ENCODE data around the gene TLN1. TPM values are rescaled to one million over a fixed set of nuclear protein-coding genes. Genes with fewer than 3 reads are reported as not detected.

The TLN1 gene
- total RNA-seq, 5 donors from 2014 or later (not counting 1 experiment from before 2014, with no cell fraction given): 229 to 366 (median 294) TPM

DNA sequence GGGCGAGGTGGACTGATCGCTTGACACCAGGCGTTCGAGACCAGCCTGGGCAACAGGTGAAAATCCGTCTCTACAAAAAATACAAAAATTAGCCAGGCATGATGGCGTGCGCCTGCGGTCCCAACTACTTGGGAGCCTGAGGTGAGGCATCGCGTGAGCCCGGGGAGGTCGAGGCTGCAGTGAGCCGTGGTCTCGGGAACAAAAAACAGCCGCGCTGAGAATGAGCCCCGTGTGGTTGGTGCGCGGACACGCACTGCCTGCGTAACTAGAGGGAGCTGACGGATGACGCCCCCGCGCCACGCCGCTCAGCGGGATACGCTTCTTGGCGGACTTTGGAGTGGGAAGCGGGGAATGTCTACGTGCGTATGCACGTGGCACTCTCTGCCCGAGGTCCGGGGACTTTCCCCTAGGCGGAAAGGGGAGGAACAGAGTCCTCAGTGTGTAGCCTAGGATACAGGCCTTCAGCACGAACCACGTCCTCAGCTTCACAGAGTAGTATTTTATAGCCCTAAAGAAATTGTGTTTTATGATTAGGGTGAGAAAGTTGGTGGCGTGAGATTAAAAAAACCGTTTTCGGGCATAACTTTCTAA lies 74.4 kb downstream of the TLN1 start, which contains the start of gene RMRP:
Gene RMRP, minus strand, starts transcription at position 474 of the 591 bp plus-strand sequence.
- CTCF ChIA-PET: interaction anchor here (0.5 to 7.1 kb wide), 27 partner anchors 8 to 528 kb away, joined by 3 to 122 read pairs (median 5); partner anchors contain the start of genes CREB3 (in 1 of the 2), TESK1 (in 1 of the 2), TLN1 (in 1 of the 2) and TPM2 (in 1 of the 2)
- Histone ChIP-seq H3K27ac (ENCODE audit: low read length) (peak within 1 kb of the TSS; percentile 99), H3K4me3 (ENCODE audit: control insufficient read depth in 1 of 2, extremely low read depth in 1 of 2, low read length in 1 of 2) (peak within 1 kb of the TSS; percentile 81 to 95), H3K9me3 (no peaks in the 10 kb centered on the region), H3K36me3 (ENCODE audit: control insufficient read depth in 2 of 2, extremely low read depth in 1 of 2, insufficient read depth in 1 of 2, low read length in 1 of 2) (peaks cover 0 to 14% of the 10 kb centered on the region in 2 donors), H3K4me1 (ENCODE audit: control insufficient read depth in 1 of 2, extremely low read depth in 1 of 2, insufficient read depth in 2 of 2, low read length in 2 of 2) (peaks cover 29 to 69% of the 10 kb centered on the region in 2 experiments), H3K27me3 (replicated peaks in 1 of 2; ENCODE audit: control insufficient read depth in 2 of 2, extremely low read depth in 1 of 2, insufficient read depth in 2 of 2, low read length in 1 of 2) (no peaks in the 10 kb centered on the region)
- no peaks in the 10 kb centered on the region for H3K9me3 Mint-ChIP-seq
- 2% methylated on average over 33 of the region's 42 CpGs for WGBS (ENCODE audit: insufficient coverage)
- H3K4me1 Mint-ChIP-seq: peaks cover 64 to 78% (median 67%) of the 10 kb centered on the region in 3 donors
- peaks cover 23% of the 10 kb centered on the region for H3K36me3 Mint-ChIP-seq
- peak; percentile 79 to 87 (median 81) for ATAC-seq (replicated peaks in 1 of 4)
- peak; percentile 58 to 95 (median 76) for DNase-seq
- H3K4me3 Mint-ChIP-seq: peak within 1 kb of the TSS; percentile 84 to 93 (median 89)
- peak within 1 kb of the TSS; percentile 96 to 99 for H3K27ac Mint-ChIP-seq
- H3K27me3 Mint-ChIP-seq: peaks cover 4 to 5% of the 10 kb centered on the region in 2 donors
- POLR2A ChIA-PET: interaction anchor here in 1 of 2 donors (0.6 to 1.4 kb wide), 5 partner anchors 8 to 177 kb away, joined by 3 to 5 read pairs (median 4); no protein-coding TSS in a partner anchor

DNA sequence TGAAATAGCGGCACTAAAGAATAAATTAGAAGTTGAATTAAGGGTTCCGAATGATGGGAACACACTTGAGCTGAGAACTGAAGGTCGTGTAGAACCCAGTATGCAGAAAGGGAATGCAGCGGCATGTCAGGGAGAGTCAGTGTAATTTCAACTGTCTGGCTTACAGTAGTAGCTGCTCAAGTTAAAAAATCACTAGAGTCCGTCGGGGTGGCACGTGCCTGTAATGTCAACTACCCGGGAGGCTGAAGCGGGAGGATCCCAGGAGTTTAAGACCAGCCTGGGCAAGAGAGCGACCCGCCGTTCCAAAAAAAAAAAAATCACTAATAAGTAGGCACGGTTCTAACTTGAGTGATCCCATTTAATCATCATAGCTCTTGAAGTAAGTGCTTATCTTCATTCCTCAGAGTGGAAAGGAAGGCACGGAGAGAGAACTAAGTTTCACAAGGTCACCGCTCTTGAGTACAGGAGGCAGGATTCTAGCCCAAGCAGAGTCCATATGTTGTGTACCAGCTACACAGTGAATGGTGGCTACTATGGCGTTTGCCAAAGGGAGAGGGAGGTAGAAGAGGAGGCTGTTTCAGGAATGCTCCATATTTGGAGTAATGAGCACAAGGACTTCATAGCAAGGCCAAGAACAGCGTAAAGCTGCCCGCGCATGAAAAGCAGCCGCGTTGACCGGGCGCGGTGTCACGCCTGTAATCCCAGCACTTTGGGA lies 75.0 kb downstream of the TLN1 start:
- DNase-seq (peak in 1 of 35 experiments; percentile 43), ATAC-seq (replicated peaks in 1 of 4) (no peak)
- H3K27ac ChIP-seq (ENCODE audit: low read length): peak overlapping the region; percentile 99
- H3K36me3 Mint-ChIP-seq: peaks cover 23% of the 10 kb centered on the region
- H3K4me3 Mint-ChIP-seq: peak overlapping the region; percentile 84 to 93 (median 89)
- ChIA-PET CTCF (interaction anchor here (0.5 to 7.1 kb wide), 20 partner anchors 9 to 527 kb away, joined by 3 to 122 read pairs (median 6); partner anchors contain the start of genes CREB3 (in 1 of the 2) and TLN1 (in 1 of the 2)), POLR2A (interaction anchor here (0.5 to 1.5 kb wide), 6 partner anchors 7 to 176 kb away, joined by 3 to 5 read pairs (median 4); no protein-coding TSS in a partner anchor)
- H3K27me3 ChIP-seq (replicated peaks in 1 of 2; ENCODE audit: control insufficient read depth in 2 of 2, extremely low read depth in 1 of 2, insufficient read depth in 2 of 2, low read length in 1 of 2): no peaks in the 10 kb centered on the region
- peak overlapping the region; percentile 96 to 99 for H3K27ac Mint-ChIP-seq
- H3K9me3 ChIP-seq: no peaks in the 10 kb centered on the region
- peaks cover 0 to 14% of the 10 kb centered on the region in 2 donors for H3K36me3 ChIP-seq (ENCODE audit: control insufficient read depth in 2 of 2, extremely low read depth in 1 of 2, insufficient read depth in 1 of 2, low read length in 1 of 2)
- peaks cover 4 to 5% of the 10 kb centered on the region in 2 donors for H3K27me3 Mint-ChIP-seq
- H3K9me3 Mint-ChIP-seq: no peaks in the 10 kb centered on the region
- H3K4me1 ChIP-seq (ENCODE audit: control insufficient read depth in 1 of 2, extremely low read depth in 1 of 2, insufficient read depth in 2 of 2, low read length in 2 of 2): peaks cover 23 to 67% of the 10 kb centered on the region in 2 experiments
- peaks cover 59 to 74% (median 64%) of the 10 kb centered on the region in 3 donors for H3K4me1 Mint-ChIP-seq
- 41% methylated on average over 20 of the region's 25 CpGs for WGBS (ENCODE audit: insufficient coverage)
- H3K4me3 ChIP-seq (ENCODE audit: control insufficient read depth in 1 of 2, extremely low read depth in 1 of 2, low read length in 1 of 2): peak overlapping the region; percentile 81 to 95

DNA sequence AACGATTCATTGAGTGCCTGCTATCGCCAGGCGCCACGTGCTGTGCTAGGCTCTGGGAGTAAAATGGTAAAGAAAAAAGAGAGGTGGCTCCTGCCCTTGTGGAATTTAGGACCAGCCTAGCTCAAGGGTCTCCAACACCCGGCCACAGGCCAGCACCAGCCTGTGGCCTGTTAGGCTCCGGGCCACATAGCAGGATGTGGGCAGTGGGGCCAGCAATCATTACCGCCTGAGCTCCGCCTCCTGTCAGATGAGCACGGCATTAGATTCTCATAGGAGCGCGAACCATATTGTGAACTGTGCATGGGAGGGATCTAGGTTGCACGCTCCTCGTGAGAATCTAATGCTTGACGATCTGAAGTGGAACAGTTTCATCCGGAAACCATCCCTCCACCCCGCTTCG lies 75.6 kb downstream of the TLN1 start:
- peaks cover 20 to 67% of the 10 kb centered on the region in 2 experiments for H3K4me1 ChIP-seq (ENCODE audit: control insufficient read depth in 1 of 2, extremely low read depth in 1 of 2, insufficient read depth in 2 of 2, low read length in 2 of 2)
- H3K27ac ChIP-seq (ENCODE audit: low read length): peak overlapping the region; percentile 99
- H3K4me3 Mint-ChIP-seq: peak overlapping the region; percentile 15 to 93 (median 89)

DNA sequence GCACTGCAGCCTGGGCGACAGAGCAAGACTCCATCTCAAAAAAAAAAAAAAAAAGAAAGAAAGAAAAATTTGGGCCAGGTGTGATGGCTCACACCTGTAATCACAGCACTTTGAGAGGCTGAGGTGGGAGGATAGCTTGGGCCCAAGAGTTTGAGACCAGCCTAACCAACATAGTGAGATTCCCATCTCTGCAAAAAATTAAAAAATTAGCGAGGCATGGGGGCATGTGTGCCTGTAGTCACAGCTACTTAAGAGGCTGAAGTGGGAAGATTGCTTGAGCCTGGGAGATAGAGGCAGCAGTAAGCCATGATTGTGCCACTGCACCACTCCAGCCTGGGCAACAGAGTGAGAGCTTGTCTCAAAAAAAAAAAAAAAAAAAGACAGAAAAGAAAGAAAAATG lies 78.4 kb downstream of the TLN1 start:
- no peak for ATAC-seq (replicated peaks in 1 of 4)
- POLR2A ChIA-PET: interaction anchor here in 1 of 2 donors (0.6 kb wide), 2 partner anchors 701 to 943 kb away, joined by 3 to 4 read pairs; no protein-coding TSS in a partner anchor
- CTCF ChIA-PET: no interaction called here

More for the DNA sequence above, 75.6 kb downstream of the TLN1 start:
- Mint-ChIP-seq H3K9me3 (no peaks in the 10 kb centered on the region), H3K27me3 (peaks cover 4 to 5% of the 10 kb centered on the region in 2 donors), H3K36me3 (peaks cover 20% of the 10 kb centered on the region), H3K27ac (peak overlapping the region; percentile 96 to 99), H3K4me1 (peaks cover 60 to 75% (median 66%) of the 10 kb centered on the region in 3 donors)
- Histone ChIP-seq H3K36me3 (ENCODE audit: control insufficient read depth in 2 of 2, extremely low read depth in 1 of 2, insufficient read depth in 1 of 2, low read length in 1 of 2) (peaks cover 0 to 14% of the 10 kb centered on the region in 2 donors), H3K4me3 (ENCODE audit: control insufficient read depth in 1 of 2, extremely low read depth in 1 of 2, low read length in 1 of 2) (no peak overlapping the region), H3K9me3 (no peaks in the 10 kb centered on the region), H3K27me3 (replicated peaks in 1 of 2; ENCODE audit: control insufficient read depth in 2 of 2, extremely low read depth in 1 of 2, insufficient read depth in 2 of 2, low read length in 1 of 2) (no peaks in the 10 kb centered on the region)
- ChIA-PET CTCF (interaction anchor here (0.6 to 7.1 kb wide), 8 partner anchors 9 to 93 kb away, joined by 4 to 122 read pairs (median 10); no protein-coding TSS in a partner anchor), POLR2A (interaction anchor here (0.5 to 1.5 kb wide), 4 partner anchors 9 to 85 kb away, joined by 3 to 5 read pairs (median 4); no protein-coding TSS in a partner anchor)
- WGBS (ENCODE audit: insufficient coverage): 88% methylated on average over 10 of the region's 17 CpGs
- DNase-seq: peak in 1 of 35 experiments; percentile 34
- no peak for ATAC-seq (replicated peaks in 1 of 4)

DNA sequence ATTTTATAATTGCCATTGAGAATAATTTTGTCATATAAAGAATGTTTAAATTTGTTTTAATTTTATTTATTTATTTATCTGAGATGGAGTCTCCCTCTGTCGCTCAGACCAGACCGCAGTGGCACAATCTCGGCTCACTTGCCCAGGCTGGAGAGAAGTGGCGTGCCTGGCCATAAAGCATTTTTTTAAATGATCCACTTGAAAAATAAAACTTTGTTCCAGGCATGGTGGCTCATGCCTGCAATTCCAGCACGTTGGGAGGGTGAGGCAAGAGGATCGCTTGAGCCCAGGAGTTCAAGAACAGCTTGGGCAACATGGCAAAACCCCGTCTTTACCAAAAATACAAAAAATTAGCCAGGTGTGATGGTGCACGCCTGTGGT lies 79.2 kb downstream of the TLN1 start:
- H3K4me1 ChIP-seq (ENCODE audit: control insufficient read depth in 1 of 2, extremely low read depth in 1 of 2, insufficient read depth in 2 of 2, low read length in 2 of 2): peaks cover 22 to 69% of the 10 kb centered on the region in 2 experiments
- H3K27me3 Mint-ChIP-seq: peaks cover 1 to 3% of the 10 kb centered on the region in 2 donors
- no peaks in the 10 kb centered on the region for H3K9me3 ChIP-seq
- POLR2A ChIA-PET: no interaction called here
- H3K27ac ChIP-seq (ENCODE audit: low read length): peak overlapping the region; percentile 46
- no peaks in the 10 kb centered on the region for H3K36me3 ChIP-seq (ENCODE audit: control insufficient read depth in 2 of 2, extremely low read depth in 1 of 2, insufficient read depth in 1 of 2, low read length in 1 of 2)
- CTCF ChIA-PET: no interaction called here
- H3K4me3 ChIP-seq (ENCODE audit: control insufficient read depth in 1 of 2, extremely low read depth in 1 of 2, low read length in 1 of 2): no peak overlapping the region
- peaks cover 55 to 77% (median 60%) of the 10 kb centered on the region in 3 donors for H3K4me1 Mint-ChIP-seq
- peaks cover 1% of the 10 kb centered on the region for H3K36me3 Mint-ChIP-seq
- peak overlapping the region; percentile 63 to 88 for H3K27ac Mint-ChIP-seq
- H3K9me3 Mint-ChIP-seq: no peaks in the 10 kb centered on the region
- no peak for ATAC-seq (replicated peaks in 1 of 4)
- H3K27me3 ChIP-seq (replicated peaks in 1 of 2; ENCODE audit: control insufficient read depth in 2 of 2, extremely low read depth in 1 of 2, insufficient read depth in 2 of 2, low read length in 1 of 2): no peaks in the 10 kb centered on the region
- DNase-seq: no peak
- H3K4me3 Mint-ChIP-seq: no peak overlapping the region
- no CpG with 5 or more reads among the region's 8 CpGs for WGBS (ENCODE audit: insufficient coverage)

More for the DNA sequence above, 78.4 kb downstream of the TLN1 start:
- Histone ChIP-seq H3K4me1 (ENCODE audit: control insufficient read depth in 1 of 2, extremely low read depth in 1 of 2, insufficient read depth in 2 of 2, low read length in 2 of 2) (peaks cover 14 to 63% of the 10 kb centered on the region in 2 experiments), H3K27me3 (replicated peaks in 1 of 2; ENCODE audit: control insufficient read depth in 2 of 2, extremely low read depth in 1 of 2, insufficient read depth in 2 of 2, low read length in 1 of 2) (no peaks in the 10 kb centered on the region), H3K9me3 (no peaks in the 10 kb centered on the region), H3K36me3 (ENCODE audit: control insufficient read depth in 2 of 2, extremely low read depth in 1 of 2, insufficient read depth in 1 of 2, low read length in 1 of 2) (no peaks in the 10 kb centered on the region), H3K27ac (ENCODE audit: low read length) (no peak overlapping the region), H3K4me3 (ENCODE audit: control insufficient read depth in 1 of 2, extremely low read depth in 1 of 2, low read length in 1 of 2) (no peak overlapping the region)
- Mint-ChIP-seq H3K27me3 (peaks cover 4 to 5% of the 10 kb centered on the region in 2 donors), H3K4me3 (no peak overlapping the region), H3K36me3 (peaks cover 3% of the 10 kb centered on the region), H3K9me3 (no peaks in the 10 kb centered on the region), H3K4me1 (peaks cover 51 to 71% (median 53%) of the 10 kb centered on the region in 3 donors), H3K27ac (peak overlapping the region; percentile 63 to 77)
- WGBS (ENCODE audit: insufficient coverage): no CpG with 5 or more reads among the region's 2 CpGs
- DNase-seq: no peak
